ENCODE measurements around the gene REST.

- TF ChIP-seq EZH2 (IDR thresholded peaks at IDR 0.05; ENCODE audit: low read depth, low read length, severe bottlenecking) (no peak), JUN (IDR thresholded peaks at IDR 0.05; ENCODE audit: low read depth, low read length) (no peak), YY1 (IDR thresholded peaks at IDR 0.05; ENCODE audit: low read depth, low read length) (no peak), SP2 (IDR thresholded peaks at IDR 0.05; ENCODE audit: low read length) (no peak), CHD2 (IDR thresholded peaks at IDR 0.05; ENCODE audit: low read length) (no peak), CTCF (IDR thresholded peaks at IDR 0.05; ENCODE audit: control extremely low read depth in 1 of 3, insufficient read depth in 1 of 3, low read depth in 1 of 3, low read length in 3 of 3) (peak in 2 of 3 experiments; percentile 12 to 16; a peak in 2 of 4 replicates), CBX5 (IDR thresholded peaks at IDR 0.05; ENCODE audit: low read depth, low read length) (no peak), MAFK (IDR thresholded peaks at IDR 0.05; ENCODE audit: low read depth, low read length) (no peak), POLR2AphosphoS5 (IDR thresholded peaks at IDR 0.05; ENCODE audit: low read depth, low read length) (0 out of 2 replicates have a peak, but pooled peaks have one; percentile 31), POLR2A (IDR thresholded peaks at IDR 0.05; ENCODE audit: control extremely low read depth in 1 of 2, low read depth in 2 of 2, low read length in 2 of 2) (no peak), EGR1 (IDR thresholded peaks at IDR 0.05; ENCODE audit: borderline replicate concordance, low read depth, low read length) (no peak), TAF7 (optimal IDR thresholded peaks at IDR 0.05; ENCODE audit: borderline replicate concordance, low read depth, low read length) (no peak)
Measured at GRCh38 chr4:56976837-56977320, 69.2 kb downstream of the REST start.

Measured in H1 (cell line).